ENCODE measurements around the gene JAK1.

DNA sequence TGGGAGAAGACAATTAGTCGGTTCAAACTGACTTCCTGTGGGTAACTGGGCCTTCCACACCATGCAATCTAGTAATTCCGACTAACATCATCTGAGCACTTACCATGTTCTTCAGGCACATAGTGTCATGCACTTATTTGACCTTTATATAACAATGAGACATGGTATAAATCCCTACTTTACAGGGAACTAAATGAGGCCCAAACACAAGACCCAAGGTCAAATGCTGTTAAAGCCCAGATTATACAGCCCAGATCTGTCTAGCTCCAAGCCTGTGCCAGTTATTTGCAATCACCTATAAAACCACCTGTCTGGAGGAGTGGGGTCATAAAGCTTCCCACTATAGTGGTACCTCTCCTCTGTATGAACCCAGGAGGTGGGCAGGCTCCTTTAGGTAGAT is 40.8 kb downstream of the JAK1 start:
- TF ChIP-seq, protein P1, sequence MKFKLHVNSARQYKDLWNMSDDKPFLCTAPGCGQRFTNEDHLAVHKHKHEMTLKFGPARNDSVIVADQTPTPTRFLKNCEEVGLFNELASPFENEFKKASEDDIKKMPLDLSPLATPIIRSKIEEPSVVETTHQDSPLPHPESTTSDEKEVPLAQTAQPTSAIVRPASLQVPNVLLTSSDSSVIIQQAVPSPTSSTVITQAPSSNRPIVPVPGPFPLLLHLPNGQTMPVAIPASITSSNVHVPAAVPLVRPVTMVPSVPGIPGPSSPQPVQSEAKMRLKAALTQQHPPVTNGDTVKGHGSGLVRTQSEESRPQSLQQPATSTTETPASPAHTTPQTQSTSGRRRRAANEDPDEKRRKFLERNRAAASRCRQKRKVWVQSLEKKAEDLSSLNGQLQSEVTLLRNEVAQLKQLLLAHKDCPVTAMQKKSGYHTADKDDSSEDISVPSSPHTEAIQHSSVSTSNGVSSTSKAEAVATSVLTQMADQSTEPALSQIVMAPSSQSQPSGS (IDR thresholded peaks at IDR 0.05; ENCODE audit: low read length) = no peak
- no peak for TF ChIP-seq EZH2 (IDR thresholded peaks at IDR 0.05; ENCODE audit: low read depth, low read length, severe bottlenecking)
- TF ChIP-seq, protein P2, sequence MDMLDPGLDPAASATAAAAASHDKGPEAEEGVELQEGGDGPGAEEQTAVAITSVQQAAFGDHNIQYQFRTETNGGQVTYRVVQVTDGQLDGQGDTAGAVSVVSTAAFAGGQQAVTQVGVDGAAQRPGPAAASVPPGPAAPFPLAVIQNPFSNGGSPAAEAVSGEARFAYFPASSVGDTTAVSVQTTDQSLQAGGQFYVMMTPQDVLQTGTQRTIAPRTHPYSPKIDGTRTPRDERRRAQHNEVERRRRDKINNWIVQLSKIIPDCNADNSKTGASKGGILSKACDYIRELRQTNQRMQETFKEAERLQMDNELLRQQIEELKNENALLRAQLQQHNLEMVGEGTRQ (IDR thresholded peaks at IDR 0.05; ENCODE audit: low read length) = no peak
- TF ChIP-seq, protein P3, sequence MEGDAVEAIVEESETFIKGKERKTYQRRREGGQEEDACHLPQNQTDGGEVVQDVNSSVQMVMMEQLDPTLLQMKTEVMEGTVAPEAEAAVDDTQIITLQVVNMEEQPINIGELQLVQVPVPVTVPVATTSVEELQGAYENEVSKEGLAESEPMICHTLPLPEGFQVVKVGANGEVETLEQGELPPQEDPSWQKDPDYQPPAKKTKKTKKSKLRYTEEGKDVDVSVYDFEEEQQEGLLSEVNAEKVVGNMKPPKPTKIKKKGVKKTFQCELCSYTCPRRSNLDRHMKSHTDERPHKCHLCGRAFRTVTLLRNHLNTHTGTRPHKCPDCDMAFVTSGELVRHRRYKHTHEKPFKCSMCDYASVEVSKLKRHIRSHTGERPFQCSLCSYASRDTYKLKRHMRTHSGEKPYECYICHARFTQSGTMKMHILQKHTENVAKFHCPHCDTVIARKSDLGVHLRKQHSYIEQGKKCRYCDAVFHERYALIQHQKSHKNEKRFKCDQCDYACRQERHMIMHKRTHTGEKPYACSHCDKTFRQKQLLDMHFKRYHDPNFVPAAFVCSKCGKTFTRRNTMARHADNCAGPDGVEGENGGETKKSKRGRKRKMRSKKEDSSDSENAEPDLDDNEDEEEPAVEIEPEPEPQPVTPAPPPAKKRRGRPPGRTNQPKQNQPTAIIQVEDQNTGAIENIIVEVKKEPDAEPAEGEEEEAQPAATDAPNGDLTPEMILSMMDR (IDR thresholded peaks at IDR 0.05; ENCODE audit: control extremely low read depth in 1 of 3, insufficient read depth in 1 of 3, low read depth in 1 of 3, low read length in 3 of 3) = no peak
- TF ChIP-seq HDAC2 (IDR thresholded peaks at IDR 0.05; ENCODE audit: borderline replicate concordance in 1 of 2, low read depth in 2 of 2, low read length in 2 of 2) = no peak
- TF ChIP-seq EGR1 (IDR thresholded peaks at IDR 0.05; ENCODE audit: borderline replicate concordance, low read depth, low read length) = no peak

Data from H1 (cell line).